CD4-positive, alpha-beta T cell (primary cell): ENCODE data around the gene CHRNA7. TPM values are rescaled to one million over a fixed set of nuclear protein-coding genes. Genes with fewer than 3 reads are reported as not detected.

ENCODE experiments used
- ATAC-seq: fragments of 200-7000 bp; cut with Tn5 transposase; one replicate; pipeline ENCODE4 v1.10.0; 2022; ENCODE audit warnings: mild to moderate bottlenecking; ENCODE audit not compliant: poor library complexity
- CTCF ChIA-PET: fragments of 350-600 bp; sonication (Branson Sonifier 250); formaldehyde crosslinking; loops from one replicate; lab custom pipeline; 2021; ENCODE audit warnings: antibody characterized with exemption, inconsistent platforms; lab: Charles Lee
- POLR2A ChIA-PET: fragments of 350-600 bp; sonication (Branson Sonifier 250); formaldehyde crosslinking; loops from one replicate; lab custom pipeline; 2021; ENCODE audit warnings: antibody characterized with exemption, inconsistent platforms; lab: Charles Lee
- DNase-seq, 14 experiments: peaks; one replicate each; pipeline ENCODE4 v3.0.0-alpha.2; 2013 to 2020; ENCODE audit warnings: mixed read lengths in 2 of 14
- H3K27ac ChIP-seq, 2 donors: one replicate each; pipeline versions ENCODE4 v1.5.1 to v1.7.0; 2013; ENCODE audit warnings: low read length in 2 of 2, low read depth in 1 of 2, mild to moderate bottlenecking in 1 of 2
- H3K27me3 ChIP-seq, 2 experiments: 1 replicate in 1 of 2; 2 replicates in 1 of 2; pipeline versions ENCODE4 v1.6.1 to v1.7.0; 2013; ENCODE audit warnings: low read length in 2 of 2, control low read depth in 1 of 2, mild to moderate bottlenecking in 1 of 2, moderate library complexity in 1 of 2; ENCODE audit not compliant: insufficient read depth in 2 of 2, control insufficient read depth in 1 of 2
- H3K36me3 ChIP-seq: one replicate; pipeline ENCODE4 v1.6.1; 2013; ENCODE audit warnings: low read length, control low read depth; ENCODE audit not compliant: insufficient read depth
- H3K4me1 ChIP-seq: one replicate; pipeline ENCODE4 v1.6.1; 2013; ENCODE audit warnings: low read length, control low read depth; ENCODE audit not compliant: insufficient read depth
- H3K4me3 ChIP-seq: one replicate; pipeline ENCODE4 v1.5.1; 2013; ENCODE audit warnings: mild to moderate bottlenecking, low read length, moderate library complexity
- H3K9me3 ChIP-seq, 2 experiments: 1 replicate in 1 of 2; 2 replicates in 1 of 2; pipeline versions ENCODE4 v1.6.1 to v1.7.0; 2013; ENCODE audit warnings: low read length in 2 of 2, mild to moderate bottlenecking in 2 of 2, control low read depth in 1 of 2, moderate library complexity in 1 of 2; ENCODE audit not compliant: control insufficient read depth in 1 of 2, insufficient read depth in 1 of 2
- H3K27ac Mint-ChIP-seq: one replicate; pipeline ENCODE4 v1.8.0; 2020; ENCODE audit warnings: mixed read lengths
- H3K27me3 Mint-ChIP-seq: one replicate; pipeline ENCODE4 v1.8.0; 2021; ENCODE audit warnings: mixed read lengths
- H3K36me3 Mint-ChIP-seq: one replicate; pipeline ENCODE4 v1.8.0; 2021; ENCODE audit warnings: low read depth, mixed read lengths
- H3K4me1 Mint-ChIP-seq: one replicate; pipeline ENCODE4 v1.8.0; 2021; ENCODE audit warnings: low read depth, mixed read lengths
- H3K4me3 Mint-ChIP-seq: one replicate; pipeline ENCODE4 v1.8.0; 2020; ENCODE audit warnings: mild to moderate bottlenecking, mixed read lengths
- H3K9me3 Mint-ChIP-seq: one replicate; pipeline ENCODE4 v1.8.0; 2020; ENCODE audit warnings: mixed read lengths
- CTCF ChIP-seq: fragments of 200-600 bp; IDR thresholded peaks from one replicate; pipeline ENCODE4 v1.8.0; 2022; ENCODE audit warnings: antibody characterized with exemption, mild to moderate bottlenecking
- intact Hi-C, 2 experiments: fragments of 100-400 bp; cut with DNase I in 1 of 2; cut with micrococcal nuclease in 1 of 2; formaldehyde crosslinking; loops; one replicate each; pipeline versions ENCODE4 v1.15.1 to v1.9.0; 2023 to 2025; cut with DNase I, micrococcal nuclease
- total RNA-seq, 174 experiments: library from RNA in 2 of 174; stranded (reverse) in 2 of 174; gene quantifications; one replicate each; pipeline ENCODE4 v1.2.3 and lab custom pipeline; 2021 to 2026

CHRNA7 gene
- total RNA-seq, 2 experiments from 2014 or later = not detected

GRCh38 chr15:32123473-32123872 lies 93.2 kb downstream of the CHRNA7 start:
- Mint-ChIP-seq H3K4me1 (no peaks in the 10 kb centered on the region), H3K4me3 (no peak overlapping the region), H3K36me3 (no peaks in the 10 kb centered on the region), H3K9me3 (no peaks in the 10 kb centered on the region), H3K27me3 (peaks cover 6% of the 10 kb centered on the region), H3K27ac (no peak overlapping the region)
- TF ChIP-seq CTCF = no peak
- no peak for DNase-seq
- CTCF ChIA-PET = no interaction called here
- Histone ChIP-seq H3K27me3 (peaks cover 0 to 6% of the 10 kb centered on the region in 2 experiments), H3K9me3 (peaks cover 0 to 7% of the 10 kb centered on the region in 2 experiments), H3K27ac (no peak overlapping the region), H3K4me3 (no peak overlapping the region), H3K4me1 (no peaks in the 10 kb centered on the region), H3K36me3 (no peaks in the 10 kb centered on the region)
- no peak for ATAC-seq
- POLR2A ChIA-PET = no interaction called here
- intact Hi-C loops = no loop called here

- H3K4me1 ChIP-seq = no peaks in the 10 kb centered on the region
- CTCF ChIA-PET = no interaction called here
- Mint-ChIP-seq H3K4me3 (no peak overlapping the region), H3K36me3 (no peaks in the 10 kb centered on the region), H3K27ac (no peak overlapping the region), H3K27me3 (peaks cover 15% of the 10 kb centered on the region), H3K9me3 (no peaks in the 10 kb centered on the region), H3K4me1 (no peaks in the 10 kb centered on the region)
- H3K27me3 ChIP-seq = peaks cover 0 to 6% of the 10 kb centered on the region in 2 experiments
- no peak overlapping the region for H3K4me3 ChIP-seq
- DNase-seq (no peak), ATAC-seq (no peak)
- H3K27ac ChIP-seq = no peak overlapping the region
- TF ChIP-seq CTCF = no peak
- POLR2A ChIA-PET = no interaction called here
- H3K36me3 ChIP-seq = no peaks in the 10 kb centered on the region
- H3K9me3 ChIP-seq = peaks cover 0 to 7% of the 10 kb centered on the region in 2 experiments
- intact Hi-C loops = no loop called here
These were observed 94.4 kb downstream of the CHRNA7 start for GRCh38 chr15:32124726-32125125.

GRCh38 chr15:32125595-32125994 lies 95.3 kb downstream of the CHRNA7 start:
- no peaks in the 10 kb centered on the region for H3K4me1 ChIP-seq
- peaks cover 0 to 6% of the 10 kb centered on the region in 2 experiments for H3K27me3 ChIP-seq
- H3K36me3 ChIP-seq = no peaks in the 10 kb centered on the region
- ChIA-PET CTCF (no interaction called here), POLR2A (no interaction called here)
- peaks cover 0 to 4% of the 10 kb centered on the region in 2 experiments for H3K9me3 ChIP-seq
- no peak overlapping the region for H3K27ac ChIP-seq
- H3K4me3 Mint-ChIP-seq = no peak overlapping the region
- intact Hi-C loops = no loop called here
- H3K4me1 Mint-ChIP-seq = no peaks in the 10 kb centered on the region
- ATAC-seq (no peak), DNase-seq (no peak)
- no peaks in the 10 kb centered on the region for H3K9me3 Mint-ChIP-seq
- H3K27ac Mint-ChIP-seq = no peak overlapping the region
- H3K4me3 ChIP-seq = no peak overlapping the region
- peaks cover 20% of the 10 kb centered on the region for H3K27me3 Mint-ChIP-seq
- no peak for TF ChIP-seq CTCF
- no peaks in the 10 kb centered on the region for H3K36me3 Mint-ChIP-seq
